GM10266 (cell line): ENCODE results near the gene ALG12.

ENCODE experiments used
- DNase-seq: peaks from one replicate; pipeline ENCODE4 v3.0.0; 2012; ENCODE audit errors: extremely low spot score
- TF ChIP-seq, protein P1 (sequence below): IDR thresholded peaks from 2 replicates; pipeline ENCODE4 v1.5.1; 2012; ENCODE audit warnings: mild to moderate bottlenecking, low read depth; ENCODE audit not compliant: control insufficient read depth, insufficient read depth; ENCODE audit errors: missing control alignments

ALG12 gene

DNA sequence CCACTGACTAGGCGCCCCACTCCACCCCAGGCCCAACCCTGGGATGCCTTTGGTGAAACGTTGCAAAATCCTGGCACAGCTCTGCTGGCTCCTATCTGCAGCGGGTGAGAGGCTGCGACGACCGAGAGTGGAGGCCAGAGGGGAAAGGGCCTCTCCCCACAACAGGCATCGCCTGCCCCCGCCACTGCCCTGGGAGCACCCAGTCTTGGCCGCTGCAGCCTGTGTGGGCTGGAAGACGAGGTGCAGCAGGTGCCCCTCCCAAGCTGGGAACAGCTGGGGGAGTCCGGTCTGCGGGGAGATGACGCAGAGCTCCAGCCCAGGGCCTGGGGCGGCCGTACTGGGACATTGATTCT is 38.2 kb upstream of the ALG12 start:
- DNase-seq = no peak
- TF ChIP-seq, protein P1, sequence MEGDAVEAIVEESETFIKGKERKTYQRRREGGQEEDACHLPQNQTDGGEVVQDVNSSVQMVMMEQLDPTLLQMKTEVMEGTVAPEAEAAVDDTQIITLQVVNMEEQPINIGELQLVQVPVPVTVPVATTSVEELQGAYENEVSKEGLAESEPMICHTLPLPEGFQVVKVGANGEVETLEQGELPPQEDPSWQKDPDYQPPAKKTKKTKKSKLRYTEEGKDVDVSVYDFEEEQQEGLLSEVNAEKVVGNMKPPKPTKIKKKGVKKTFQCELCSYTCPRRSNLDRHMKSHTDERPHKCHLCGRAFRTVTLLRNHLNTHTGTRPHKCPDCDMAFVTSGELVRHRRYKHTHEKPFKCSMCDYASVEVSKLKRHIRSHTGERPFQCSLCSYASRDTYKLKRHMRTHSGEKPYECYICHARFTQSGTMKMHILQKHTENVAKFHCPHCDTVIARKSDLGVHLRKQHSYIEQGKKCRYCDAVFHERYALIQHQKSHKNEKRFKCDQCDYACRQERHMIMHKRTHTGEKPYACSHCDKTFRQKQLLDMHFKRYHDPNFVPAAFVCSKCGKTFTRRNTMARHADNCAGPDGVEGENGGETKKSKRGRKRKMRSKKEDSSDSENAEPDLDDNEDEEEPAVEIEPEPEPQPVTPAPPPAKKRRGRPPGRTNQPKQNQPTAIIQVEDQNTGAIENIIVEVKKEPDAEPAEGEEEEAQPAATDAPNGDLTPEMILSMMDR = no peak

DNA sequence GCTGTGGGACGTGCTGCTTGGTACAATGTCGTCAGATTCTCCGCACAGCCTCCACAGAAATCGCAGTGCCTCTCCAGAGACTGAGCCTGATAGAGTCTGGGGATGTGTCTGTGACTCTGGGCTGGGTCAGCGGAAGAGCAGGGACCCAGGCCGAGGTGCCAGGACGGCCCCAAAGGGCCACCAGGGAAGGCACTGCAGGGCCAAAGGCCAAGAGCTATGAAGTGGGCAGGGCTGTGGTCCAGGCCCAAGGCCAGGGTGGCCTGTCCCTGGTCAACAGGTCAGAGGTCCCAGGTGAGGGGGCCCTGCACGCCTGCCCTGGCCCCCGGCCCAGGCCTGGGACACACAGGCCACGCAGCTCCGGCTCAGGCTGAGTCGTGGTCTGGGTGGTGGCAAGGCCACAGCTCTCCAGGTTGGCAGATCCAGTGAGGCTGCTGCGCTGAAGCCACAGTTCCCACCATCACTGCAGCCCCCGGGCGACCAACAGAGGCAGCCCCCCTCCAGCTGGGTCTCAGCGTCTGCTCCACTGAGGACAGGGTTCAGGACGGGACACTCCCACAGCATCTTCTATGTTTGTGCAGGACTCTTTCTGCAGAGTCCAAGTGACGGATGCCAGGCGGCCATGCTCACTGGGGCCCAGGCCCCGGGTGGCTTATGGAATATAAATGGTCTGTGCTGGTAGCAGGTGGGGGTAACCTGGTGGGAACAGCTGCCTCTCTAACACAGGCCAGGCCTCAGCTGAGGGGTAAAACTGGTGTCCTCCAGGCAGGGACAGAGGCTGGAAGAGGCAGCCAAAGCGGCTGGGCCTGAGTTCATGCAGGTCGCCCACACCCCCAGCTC is 37.6 kb upstream of the ALG12 start:
- TF ChIP-seq, protein P1 = no peak
- DNase-seq = no peak

DNA sequence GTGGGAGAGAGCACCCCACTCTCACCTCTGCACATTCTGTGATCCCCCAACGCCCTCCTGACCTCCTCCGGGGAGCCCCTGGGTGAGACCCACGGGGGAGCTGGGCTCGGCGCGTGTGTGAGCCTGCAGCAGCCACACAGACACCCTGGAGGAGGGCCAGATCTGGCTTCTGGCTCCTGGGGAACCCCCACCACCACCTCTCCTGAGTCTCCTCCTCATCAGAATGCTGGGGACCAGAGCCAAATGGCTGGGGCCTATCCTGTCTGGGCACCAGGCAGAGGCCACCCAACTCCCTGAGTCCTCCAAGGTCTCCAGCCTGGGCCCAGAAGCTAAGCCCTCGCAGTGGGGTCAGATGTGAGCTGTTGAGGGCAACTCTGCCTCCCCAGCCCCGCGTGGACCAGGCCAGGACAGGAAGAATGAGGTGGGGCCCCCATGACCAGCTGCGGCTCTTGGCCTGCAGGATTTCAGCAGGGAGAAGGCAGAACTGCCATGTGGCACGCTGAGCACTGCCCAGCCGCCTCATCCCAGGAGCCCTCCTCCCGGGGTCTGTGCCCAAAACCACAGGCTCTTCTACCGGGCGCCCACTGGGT is 36.8 kb upstream of the ALG12 start:
- TF ChIP-seq, protein P1 = no peak
- DNase-seq = no peak

DNA sequence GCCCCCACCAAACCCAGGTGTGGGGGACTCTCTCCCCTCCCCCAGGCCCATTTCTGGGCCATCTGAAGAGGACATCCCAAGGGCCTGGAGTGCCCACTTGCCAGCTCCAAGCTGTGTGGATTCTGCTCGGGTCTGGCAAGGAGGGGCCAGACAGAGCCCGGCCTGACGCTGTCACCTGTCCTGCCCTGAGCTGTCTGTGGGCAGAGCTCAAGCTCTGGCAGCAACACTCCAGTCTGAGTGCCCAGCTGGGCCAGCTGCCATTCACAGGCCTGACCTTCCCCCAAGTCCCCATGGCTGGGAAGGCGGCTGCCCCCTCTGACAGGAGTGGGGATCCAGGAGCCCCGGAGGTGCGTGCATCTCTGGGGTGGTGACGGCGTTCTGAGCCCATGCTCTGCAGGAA is 36.1 kb upstream of the ALG12 start:
- TF ChIP-seq, protein P1 = no peak
- DNase-seq = no peak

DNA sequence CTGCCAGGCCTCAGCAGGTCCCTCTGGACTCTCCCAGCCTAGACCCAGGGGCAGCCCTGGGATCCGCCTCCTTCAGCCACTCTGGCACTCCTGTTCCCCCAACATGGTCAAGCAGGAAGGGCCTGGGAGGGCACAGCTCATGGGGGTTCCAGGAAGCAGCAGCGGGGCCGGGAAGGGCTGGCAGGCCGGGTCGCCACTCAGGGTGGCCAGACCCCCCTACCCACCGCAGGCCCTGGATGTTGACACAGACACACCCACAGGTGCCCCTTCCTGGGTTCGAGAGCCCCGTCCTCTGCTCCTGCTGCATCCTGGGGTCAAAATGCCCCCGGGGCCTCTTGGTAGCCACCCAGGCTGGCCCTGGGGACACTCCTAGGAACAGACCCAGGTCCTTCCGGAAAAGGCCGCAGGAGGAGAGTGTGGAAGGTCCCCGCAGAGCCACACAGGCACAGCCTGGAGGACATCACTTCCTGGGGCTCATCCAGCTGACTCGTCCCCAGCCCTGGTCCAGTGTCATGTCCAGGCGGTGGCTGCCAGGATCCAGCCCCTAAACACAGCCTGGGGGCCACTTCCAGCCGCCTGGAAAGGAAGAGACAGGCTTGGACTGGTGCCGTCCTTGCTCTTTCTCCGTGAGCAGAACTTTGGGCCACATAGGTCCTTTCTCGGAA is 35.6 kb upstream of the ALG12 start:
- TF ChIP-seq, protein P1 = no peak

DNA sequence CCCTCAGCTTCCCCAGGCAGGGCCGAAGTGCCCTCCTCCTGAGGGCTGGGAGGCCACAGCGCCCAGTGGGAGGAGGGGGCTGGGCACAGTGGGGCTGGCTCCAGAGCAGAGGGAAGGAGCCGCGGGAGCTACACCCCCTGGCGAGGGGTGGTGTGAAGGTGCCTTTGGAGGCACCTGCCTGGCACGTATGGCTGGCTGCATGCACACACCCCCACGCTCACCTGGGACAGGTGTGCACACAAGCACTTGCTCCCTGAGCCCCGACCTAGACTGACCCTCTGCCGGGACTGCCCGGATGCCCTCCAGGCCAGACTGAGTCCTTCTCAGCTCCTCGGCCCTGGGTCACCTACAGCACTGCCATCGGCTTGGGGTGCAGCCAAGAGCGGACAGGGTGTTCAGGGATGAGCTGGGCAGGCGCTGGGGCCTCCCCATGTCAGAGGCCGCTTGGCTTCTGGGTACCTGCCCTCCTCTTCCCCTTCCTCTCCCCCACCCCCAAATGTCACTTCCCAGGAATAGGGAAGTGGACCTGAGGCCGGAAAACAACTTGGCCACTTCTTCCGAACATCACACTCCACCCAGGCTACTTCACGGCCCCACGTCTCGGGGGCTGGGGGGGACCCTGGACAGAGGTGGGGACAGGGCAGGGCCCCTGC is 34.9 kb upstream of the ALG12 start:
- TF ChIP-seq, protein P1 = no peak
- DNase-seq = no peak

More for the DNA sequence above, 35.6 kb upstream of the ALG12 start:
- DNase-seq = no peak
